Stimulated activated CD8-positive, alpha-beta memory T cell treated with anti-CD3 and anti-CD28 coated beads, Interleukin-12 subunit alpha, Interleukin-12 subunit beta, amount 100 ng/mL, for 24 hours (primary cell): ENCODE data around the gene ANKRD24.
A peak's percentile ranks its signal among the peaks of the same experiment; 100 is the strongest.
"Not testable (repeated sequence)": the region's sequence is repeated elsewhere in the genome, so short reads cannot be mapped to it uniquely, and the experiment has no call there.

Source experiments
- DNase-seq: peaks from one replicate; pipeline ENCODE4 v3.0.0-alpha.2; 2020; ENCODE audit errors: extremely low read depth

ANKRD24 gene

GRCh38 chr19:4182084-4182810, at the start of gene ANKRD24, which contains the start of gene SIRT6:
ANKRD24 (plus strand) TSS chr19:4182689; CDS start chr19:4186426, 3,737 bp downstream.
SIRT6 (minus strand) TSS chr19:4182563; CDS start chr19:4182539, 24 bp downstream.
- DNase-seq: peak; percentile 92

- no peak for DNase-seq
Measured at GRCh38 chr19:4134351-4134750, 48.1 kb upstream of the ANKRD24 start.

GRCh38 chr19:4135386-4135785, 47.1 kb upstream of the ANKRD24 start:
- not testable (repeated sequence) for DNase-seq

- no peak for DNase-seq
Measured at GRCh38 chr19:4136680-4137088, 45.8 kb upstream of the ANKRD24 start.

- no peak for DNase-seq
Measured at GRCh38 chr19:4138445-4138844, 44.0 kb upstream of the ANKRD24 start.

- peak; percentile 59 for DNase-seq
Measured at GRCh38 chr19:4139614-4140236, 42.8 kb upstream of the ANKRD24 start.

- no peak for DNase-seq
Measured at GRCh38 chr19:4140237-4140711, 42.2 kb upstream of the ANKRD24 start.

- not testable (repeated sequence) for DNase-seq
Measured at GRCh38 chr19:4142916-4143315, 39.6 kb upstream of the ANKRD24 start.

GRCh38 chr19:4144666-4145249, 37.7 kb upstream of the ANKRD24 start:
- no peak for DNase-seq

- DNase-seq: no peak
Measured at GRCh38 chr19:4149518-4150288, 32.8 kb upstream of the ANKRD24 start.

GRCh38 chr19:4151623-4152022, 30.9 kb upstream of the ANKRD24 start:
- DNase-seq: no peak

GRCh38 chr19:4152241-4152998, 30.1 kb upstream of the ANKRD24 start:
- DNase-seq: no peak

GRCh38 chr19:4154571-4155312, 27.7 kb upstream of the ANKRD24 start:
- no peak for DNase-seq

GRCh38 chr19:4157164-4157563, 25.3 kb upstream of the ANKRD24 start:
- no peak for DNase-seq

GRCh38 chr19:4157971-4158370, 24.5 kb upstream of the ANKRD24 start:
- not testable (repeated sequence) for DNase-seq

GRCh38 chr19:4161415-4162077, 20.9 kb upstream of the ANKRD24 start:
- no peak for DNase-seq

GRCh38 chr19:4164262-4164661, 18.2 kb upstream of the ANKRD24 start:
- DNase-seq: no peak

GRCh38 chr19:4171676-4172075, 10.8 kb upstream of the ANKRD24 start:
- no peak for DNase-seq

- no peak for DNase-seq
Measured at GRCh38 chr19:4172861-4173473, 9.5 kb upstream of the ANKRD24 start.
